ENCODE measurements around the gene RABGEF1. TPM values are rescaled to one million over a fixed set of nuclear protein-coding genes. Genes with fewer than 3 reads are reported as not detected.
"Not testable (repeated sequence)": the region's sequence is repeated elsewhere in the genome, so short reads cannot be mapped to it uniquely, and the experiment has no call there.

Gene RABGEF1
- total RNA-seq (2014; rRNA removed; shearing (Covaris generic); ENCODE audit: low replicate concordance) = 14.6 and 29.7 TPM in 2 replicates

GRCh38 chr7:66740302-66740979, at the start of gene RABGEF1:
RABGEF1 (plus strand) TSS chr7:66740733; CDS start chr7:66771900, 31,167 bp downstream.
- DNase-seq (ENCODE audit: low read depth) = peak; percentile 94
- in situ Hi-C loops (cut with HindIII; ENCODE audit: low pct_unique_long_range_greater_than_20kb, low sequenced_read_pairs) = no loop called here

- no peak for DNase-seq (ENCODE audit: low read depth)
- in situ Hi-C loops (cut with HindIII; ENCODE audit: low pct_unique_long_range_greater_than_20kb, low sequenced_read_pairs) = no loop called here
Measured at GRCh38 chr7:66693331-66693730, 47.2 kb upstream of the RABGEF1 start.

DNA sequence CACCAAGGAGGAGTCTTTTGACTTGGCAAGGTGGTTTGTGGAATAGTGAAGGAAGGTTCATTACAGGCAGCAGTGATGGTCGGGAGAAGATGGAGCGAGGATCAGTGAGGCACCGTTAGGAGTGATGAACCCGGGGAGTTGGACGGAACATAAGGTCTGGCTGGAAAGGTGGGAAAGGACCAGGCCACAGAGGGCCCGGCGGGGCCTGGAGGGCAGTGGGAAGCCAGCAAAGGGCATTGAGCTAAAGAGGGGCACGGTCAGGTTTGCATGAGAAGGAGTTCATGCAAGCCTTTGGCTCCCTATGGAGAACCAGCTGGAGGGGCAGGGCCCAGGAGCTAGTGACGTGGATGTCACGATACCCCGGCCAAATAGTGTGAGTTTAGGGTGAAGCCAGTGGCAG, 46.2 kb upstream of the RABGEF1 start:
- in situ Hi-C loops (cut with HindIII; ENCODE audit: low pct_unique_long_range_greater_than_20kb, low sequenced_read_pairs) = no loop called here
- DNase-seq (ENCODE audit: low read depth) = no peak

GRCh38 chr7:66695417-66695816, 45.1 kb upstream of the RABGEF1 start:
- in situ Hi-C loops (cut with HindIII; ENCODE audit: low pct_unique_long_range_greater_than_20kb, low sequenced_read_pairs); DNase-seq (ENCODE audit: low read depth): not testable (repeated sequence)

DNA sequence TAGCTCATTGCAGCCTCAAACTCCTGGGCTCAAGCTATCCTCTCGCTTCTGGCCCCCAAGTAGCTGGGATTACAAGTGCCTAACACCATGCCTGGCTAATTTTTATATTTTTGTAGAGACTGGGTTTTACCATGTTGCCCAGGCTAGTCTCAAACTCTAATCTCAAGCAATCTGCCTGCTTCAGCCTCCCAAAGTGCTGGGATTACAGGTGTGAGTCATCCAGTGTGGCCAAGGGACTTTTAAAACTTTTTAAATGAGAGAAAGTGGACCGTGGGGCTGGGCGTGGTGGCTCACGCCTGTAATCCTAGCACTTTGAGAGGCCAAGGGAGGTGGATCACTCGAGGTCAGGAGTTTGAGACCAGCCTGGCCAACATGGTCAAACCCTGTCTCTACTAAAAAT, 44.4 kb upstream of the RABGEF1 start:
- in situ Hi-C loops (cut with HindIII; ENCODE audit: low pct_unique_long_range_greater_than_20kb, low sequenced_read_pairs); DNase-seq (ENCODE audit: low read depth): not testable (repeated sequence)

- in situ Hi-C loops (cut with HindIII; ENCODE audit: low pct_unique_long_range_greater_than_20kb, low sequenced_read_pairs) = no loop called here
- DNase-seq (ENCODE audit: low read depth) = no peak
Measured at GRCh38 chr7:66696774-66697191, 43.8 kb upstream of the RABGEF1 start.

GRCh38 chr7:66697449-66698438, 42.8 kb upstream of the RABGEF1 start:
- no peak for DNase-seq (ENCODE audit: low read depth)
- in situ Hi-C loops (cut with HindIII; ENCODE audit: low pct_unique_long_range_greater_than_20kb, low sequenced_read_pairs) = no loop called here

- in situ Hi-C loops (cut with HindIII; ENCODE audit: low pct_unique_long_range_greater_than_20kb, low sequenced_read_pairs) = no loop called here
- no peak for DNase-seq (ENCODE audit: low read depth)
Measured at GRCh38 chr7:66698652-66699205, 41.8 kb upstream of the RABGEF1 start.

- no peak for DNase-seq (ENCODE audit: low read depth)
- in situ Hi-C loops (cut with HindIII; ENCODE audit: low pct_unique_long_range_greater_than_20kb, low sequenced_read_pairs) = no loop called here
Measured at GRCh38 chr7:66699998-66700397, 40.5 kb upstream of the RABGEF1 start.

DNA sequence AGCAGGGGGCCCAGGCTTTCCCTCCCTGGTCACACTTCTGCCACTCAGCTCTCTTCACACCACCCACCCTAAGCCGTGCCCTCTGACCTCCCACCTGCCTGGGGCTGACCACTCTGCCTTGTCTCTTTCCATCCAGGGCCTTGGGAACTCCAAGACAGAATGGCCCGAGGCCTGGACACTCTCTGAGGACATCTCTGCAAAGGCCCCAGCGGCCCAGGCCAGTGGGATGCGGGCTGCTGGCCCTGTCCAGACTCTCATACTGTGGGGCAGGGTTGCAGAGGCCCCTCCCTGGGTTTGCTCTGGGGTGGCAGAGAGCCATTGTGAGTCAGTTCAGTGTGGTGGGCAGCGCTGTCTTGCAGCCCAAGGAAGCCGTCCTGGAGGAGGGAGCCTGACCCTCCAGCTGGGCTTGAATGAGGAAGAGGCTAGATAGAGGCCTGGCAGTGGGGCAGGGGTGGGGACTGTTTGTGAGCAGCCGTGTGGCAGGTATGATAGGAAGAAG, 39.9 kb upstream of the RABGEF1 start:
- DNase-seq (ENCODE audit: low read depth) = no peak
- in situ Hi-C loops (cut with HindIII; ENCODE audit: low pct_unique_long_range_greater_than_20kb, low sequenced_read_pairs) = no loop called here

DNA sequence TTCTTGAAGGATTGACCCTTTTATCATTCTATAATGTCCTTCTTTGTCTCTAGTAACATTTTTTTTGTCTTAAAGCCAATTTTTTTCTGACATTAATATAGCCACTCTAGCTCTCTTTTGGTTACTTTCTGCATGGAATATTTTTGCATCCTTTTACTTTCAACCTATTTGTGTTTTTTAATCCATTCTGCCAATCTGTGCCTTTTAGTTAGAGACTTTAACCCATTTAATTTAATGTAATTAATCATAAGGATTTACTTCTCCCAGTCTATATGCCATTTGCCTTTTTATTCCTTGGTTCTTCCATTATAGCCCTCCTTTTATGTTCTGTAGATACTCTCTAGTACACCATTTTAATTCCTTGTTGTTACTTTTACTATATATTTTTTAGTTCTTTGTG, 32.7 kb upstream of the RABGEF1 start:
- in situ Hi-C loops (cut with HindIII; ENCODE audit: low pct_unique_long_range_greater_than_20kb, low sequenced_read_pairs) = no loop called here
- DNase-seq (ENCODE audit: low read depth) = no peak

DNA sequence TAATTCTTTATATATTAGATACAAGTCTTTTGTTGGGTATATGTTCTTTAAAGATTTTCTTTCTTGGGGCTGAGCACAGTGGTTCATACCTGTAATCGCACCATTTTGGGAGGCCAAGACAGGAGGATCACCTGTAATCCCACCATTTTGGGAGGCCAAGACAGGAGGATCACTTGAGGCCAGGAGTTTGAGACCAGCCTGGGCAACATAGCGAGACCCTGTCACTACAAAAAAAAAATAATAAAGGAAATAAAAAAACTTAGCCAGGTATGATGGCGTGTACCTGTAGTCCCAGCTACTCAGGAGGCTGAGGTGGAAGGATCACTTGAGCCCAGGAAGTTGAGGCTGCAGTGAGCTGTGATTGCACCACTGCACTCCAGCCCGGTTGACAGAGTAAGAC, 29.8 kb upstream of the RABGEF1 start:
- in situ Hi-C loops (cut with HindIII; ENCODE audit: low pct_unique_long_range_greater_than_20kb, low sequenced_read_pairs); DNase-seq (ENCODE audit: low read depth): not testable (repeated sequence)

GRCh38 chr7:66713687-66714086, 26.8 kb upstream of the RABGEF1 start:
- in situ Hi-C loops (cut with HindIII; ENCODE audit: low pct_unique_long_range_greater_than_20kb, low sequenced_read_pairs) = no loop called here
- DNase-seq (ENCODE audit: low read depth) = no peak

GRCh38 chr7:66716634-66717033, 23.9 kb upstream of the RABGEF1 start:
- DNase-seq (ENCODE audit: low read depth); in situ Hi-C loops (cut with HindIII; ENCODE audit: low pct_unique_long_range_greater_than_20kb, low sequenced_read_pairs): not testable (repeated sequence)

DNA sequence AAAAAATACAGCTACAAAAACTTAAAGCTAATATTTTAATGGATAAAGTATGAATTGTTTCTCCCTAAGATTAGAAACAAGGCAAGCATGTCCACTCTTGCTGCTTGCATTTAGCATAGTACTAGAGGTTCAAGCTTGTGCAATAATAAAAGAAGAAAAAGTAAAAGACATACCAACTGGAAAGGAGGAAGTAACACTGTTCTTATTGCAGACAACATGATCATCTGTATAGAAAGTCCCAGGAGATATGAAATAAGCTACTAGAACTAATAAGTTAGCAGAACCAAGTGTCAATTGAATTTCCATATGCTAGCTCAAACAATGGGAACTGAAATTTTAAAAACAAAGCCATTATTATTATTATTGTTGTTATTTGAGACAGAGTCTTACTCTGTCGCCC, 20.0 kb upstream of the RABGEF1 start:
- in situ Hi-C loops (cut with HindIII; ENCODE audit: low pct_unique_long_range_greater_than_20kb, low sequenced_read_pairs) = no loop called here
- DNase-seq (ENCODE audit: low read depth) = no peak

- DNase-seq (ENCODE audit: low read depth) = no peak
- in situ Hi-C loops (cut with HindIII; ENCODE audit: low pct_unique_long_range_greater_than_20kb, low sequenced_read_pairs) = no loop called here
Measured at GRCh38 chr7:66725843-66726242, 14.7 kb upstream of the RABGEF1 start.

DNA sequence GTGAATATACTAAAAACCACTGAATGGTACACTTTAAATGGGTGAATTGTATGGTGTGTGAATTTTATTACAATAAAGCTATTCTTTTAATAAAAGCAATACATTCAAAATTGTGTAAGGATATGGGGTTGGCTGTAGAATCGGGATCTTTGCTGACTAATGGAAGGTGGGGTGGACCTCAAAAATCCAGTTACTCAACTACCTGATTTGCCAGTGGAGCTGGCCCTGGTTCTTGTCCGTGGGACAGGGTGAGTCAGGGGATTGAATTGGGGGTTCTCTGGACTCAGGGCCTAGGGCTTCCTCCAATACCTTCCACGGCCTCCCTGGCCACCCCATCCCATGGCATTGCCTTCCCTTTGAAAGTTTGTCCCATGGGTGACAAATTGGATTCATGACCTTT, 13.5 kb upstream of the RABGEF1 start:
- in situ Hi-C loops (cut with HindIII; ENCODE audit: low pct_unique_long_range_greater_than_20kb, low sequenced_read_pairs) = no loop called here
- DNase-seq (ENCODE audit: low read depth) = no peak

DNA sequence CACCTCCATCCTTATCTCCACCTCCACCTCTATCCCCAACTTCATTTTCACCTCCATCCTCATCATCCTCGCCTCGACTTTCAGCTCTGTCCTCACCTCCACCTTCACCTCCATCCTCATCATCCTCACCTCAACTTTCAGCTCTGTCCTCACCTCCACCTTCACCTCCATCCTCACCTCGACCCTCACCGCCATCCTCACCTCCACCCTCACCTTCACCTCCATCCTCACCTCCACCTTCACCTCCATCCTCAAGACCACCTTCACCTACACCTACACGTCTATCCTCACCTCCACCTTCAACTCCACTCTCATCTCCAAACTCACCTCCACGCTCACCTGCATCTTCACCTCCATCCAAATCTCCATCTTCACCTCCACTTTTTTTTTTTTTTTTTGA, 12.0 kb upstream of the RABGEF1 start:
- no peak for DNase-seq (ENCODE audit: low read depth)
- in situ Hi-C loops (cut with HindIII; ENCODE audit: low pct_unique_long_range_greater_than_20kb, low sequenced_read_pairs) = no loop called here

DNA sequence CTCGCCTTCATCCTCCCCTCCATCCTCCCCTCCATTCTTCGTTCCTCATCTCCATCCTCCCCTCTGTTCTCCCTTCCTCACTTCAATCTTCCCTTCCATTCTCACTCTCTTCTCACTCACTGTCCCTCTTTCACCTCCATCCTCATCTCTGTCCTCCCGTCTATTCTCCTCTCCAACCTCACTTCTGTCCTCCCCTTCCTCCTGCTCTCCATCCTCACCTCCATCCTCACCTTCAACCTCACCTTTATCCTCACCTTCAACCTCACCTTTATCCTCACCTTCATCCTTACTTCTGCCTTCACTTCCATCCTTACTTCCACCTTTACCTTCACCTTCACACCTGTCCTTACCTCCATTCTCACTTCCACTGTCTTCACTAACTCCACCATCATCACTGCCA, 11.3 kb upstream of the RABGEF1 start:
- in situ Hi-C loops (cut with HindIII; ENCODE audit: low pct_unique_long_range_greater_than_20kb, low sequenced_read_pairs) = no loop called here

More for the DNA sequence above, 11.3 kb upstream of the RABGEF1 start:
- DNase-seq (ENCODE audit: low read depth) = no peak

Data from Caki2 (cell line).